Right atrium auricular region (tissue), 2 donors: ENCODE results near the gene ACOX2. TPM values are rescaled to one million over a fixed set of nuclear protein-coding genes. Genes with fewer than 3 reads are reported as not detected.
"Not testable (repeated sequence)": the region's sequence is repeated elsewhere in the genome, so short reads cannot be mapped to it uniquely, and the experiment has no call there.

Experiments used
- DNase-seq: peaks from one replicate; pipeline ENCODE4 v3.0.0-alpha.2; 2019; ENCODE audit warnings: low spot score
- H3K27ac ChIP-seq, 2 donors: fragments of 200-600 bp; sonication (generic); 1 replicate in 1 of 2; 2 replicates in 1 of 2; pipeline ENCODE4 v1.5.1; 2016 to 2019
- H3K27me3 ChIP-seq, 2 donors: fragments of 200-600 bp; sonication (generic); one replicate each; pipeline versions ENCODE4 v1.5.1 to v1.6.0; 2017 to 2019
- H3K36me3 ChIP-seq: fragments of 200-600 bp; sonication (generic); one replicate; pipeline ENCODE4 v1.5.1; 2016
- H3K4me1 ChIP-seq, 2 donors: fragments of 200-600 bp; sonication (generic); one replicate each; pipeline versions ENCODE4 v1.5.1 to v1.6.0; 2017 to 2019
- H3K4me3 ChIP-seq, 2 donors: fragments of 200-600 bp; sonication (generic); 1 replicate in 1 of 2; 2 replicates in 1 of 2; pipeline ENCODE4 v1.5.1; 2017 to 2019; ENCODE audit warnings: mild to moderate bottlenecking in 1 of 2, moderate library complexity in 1 of 2
- H3K9me3 ChIP-seq, 2 donors: fragments of 200-600 bp; sonication (generic); one replicate each; pipeline ENCODE4 v1.5.1; 2019
- total RNA-seq, 2 donors: library from RNA; depleted of rRNA; stranded (reverse); fragments of >200 nt; gene quantifications; one replicate each; pipeline ENCODE4 v1.1.0, GENCODE V29; 2016
- TF ChIP-seq, protein P1 (sequence below), 2 donors: fragments of 200-600 bp; sonication (generic); IDR thresholded peaks; one replicate each; pipeline ENCODE4 v1.5.1; 2019; ENCODE audit warnings: antibody characterized with exemption in 2 of 2

Gene ACOX2
- total RNA-seq, 2 donors from 2014 or later, result 11.5 to 30.2 TPM

GRCh38 chr3:58531555-58531954, 5.4 kb downstream of the ACOX2 start:
- TF ChIP-seq, protein P1, sequence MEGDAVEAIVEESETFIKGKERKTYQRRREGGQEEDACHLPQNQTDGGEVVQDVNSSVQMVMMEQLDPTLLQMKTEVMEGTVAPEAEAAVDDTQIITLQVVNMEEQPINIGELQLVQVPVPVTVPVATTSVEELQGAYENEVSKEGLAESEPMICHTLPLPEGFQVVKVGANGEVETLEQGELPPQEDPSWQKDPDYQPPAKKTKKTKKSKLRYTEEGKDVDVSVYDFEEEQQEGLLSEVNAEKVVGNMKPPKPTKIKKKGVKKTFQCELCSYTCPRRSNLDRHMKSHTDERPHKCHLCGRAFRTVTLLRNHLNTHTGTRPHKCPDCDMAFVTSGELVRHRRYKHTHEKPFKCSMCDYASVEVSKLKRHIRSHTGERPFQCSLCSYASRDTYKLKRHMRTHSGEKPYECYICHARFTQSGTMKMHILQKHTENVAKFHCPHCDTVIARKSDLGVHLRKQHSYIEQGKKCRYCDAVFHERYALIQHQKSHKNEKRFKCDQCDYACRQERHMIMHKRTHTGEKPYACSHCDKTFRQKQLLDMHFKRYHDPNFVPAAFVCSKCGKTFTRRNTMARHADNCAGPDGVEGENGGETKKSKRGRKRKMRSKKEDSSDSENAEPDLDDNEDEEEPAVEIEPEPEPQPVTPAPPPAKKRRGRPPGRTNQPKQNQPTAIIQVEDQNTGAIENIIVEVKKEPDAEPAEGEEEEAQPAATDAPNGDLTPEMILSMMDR (IDR thresholded peaks at IDR 0.05), result no peak
- Histone ChIP-seq H3K4me3 (no peak overlapping the region), H3K27me3 (no peaks in the 10 kb centered on the region), H3K36me3 (peaks cover 35% of the 10 kb centered on the region), H3K9me3 (no peaks in the 10 kb centered on the region), H3K27ac (no peak overlapping the region), H3K4me1 (peaks cover 0 to 31% of the 10 kb centered on the region in 2 donors)
- DNase-seq, result peak; percentile 21

DNA sequence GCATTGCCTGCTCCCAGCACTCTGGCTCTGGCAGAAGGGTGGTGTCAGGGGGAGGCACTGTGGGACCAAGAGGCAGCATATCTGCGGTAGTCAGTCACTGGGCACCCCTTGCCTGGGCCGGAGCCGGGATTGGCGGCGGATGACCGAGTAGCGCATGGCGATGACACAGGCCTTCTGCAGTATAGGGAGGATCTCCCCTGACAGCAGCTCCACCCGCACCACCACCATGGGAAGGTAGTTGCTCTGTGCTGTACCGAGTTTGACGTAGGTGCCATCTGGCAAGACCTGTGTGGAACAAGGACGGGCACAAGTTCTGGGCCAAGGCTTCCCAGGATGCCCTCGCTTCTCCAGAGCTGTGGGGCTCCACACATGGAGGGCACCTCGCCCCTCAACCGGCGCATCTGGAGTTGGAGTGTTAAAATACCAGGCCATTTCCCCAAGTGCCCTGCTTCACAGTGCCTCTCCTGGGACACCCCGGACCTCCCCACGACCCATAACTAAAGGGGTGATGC, 6.6 kb downstream of the ACOX2 start:
- peaks cover 46% of the 10 kb centered on the region for H3K36me3 ChIP-seq
- TF ChIP-seq, protein P1 (IDR thresholded peaks at IDR 0.05), result no peak

GRCh38 chr3:58529516-58530353, 7.3 kb downstream of the ACOX2 start:
- TF ChIP-seq, protein P1 (IDR thresholded peaks at IDR 0.05), result no peak
- H3K4me3 ChIP-seq, result no peak overlapping the region
- H3K27me3 ChIP-seq, result no peaks in the 10 kb centered on the region
- peaks cover 51% of the 10 kb centered on the region for H3K36me3 ChIP-seq
- H3K9me3 ChIP-seq, result no peaks in the 10 kb centered on the region
- peaks cover 0 to 17% of the 10 kb centered on the region in 2 donors for H3K4me1 ChIP-seq
- no peak overlapping the region for H3K27ac ChIP-seq
- peak; percentile 58 for DNase-seq

More for the DNA sequence above, 6.6 kb downstream of the ACOX2 start:
- Histone ChIP-seq H3K4me3 (no peak overlapping the region), H3K9me3 (no peaks in the 10 kb centered on the region), H3K27ac (no peak overlapping the region), H3K4me1 (peaks cover 0 to 20% of the 10 kb centered on the region in 2 donors), H3K27me3 (no peaks in the 10 kb centered on the region)
- peak; percentile 52 for DNase-seq

DNA sequence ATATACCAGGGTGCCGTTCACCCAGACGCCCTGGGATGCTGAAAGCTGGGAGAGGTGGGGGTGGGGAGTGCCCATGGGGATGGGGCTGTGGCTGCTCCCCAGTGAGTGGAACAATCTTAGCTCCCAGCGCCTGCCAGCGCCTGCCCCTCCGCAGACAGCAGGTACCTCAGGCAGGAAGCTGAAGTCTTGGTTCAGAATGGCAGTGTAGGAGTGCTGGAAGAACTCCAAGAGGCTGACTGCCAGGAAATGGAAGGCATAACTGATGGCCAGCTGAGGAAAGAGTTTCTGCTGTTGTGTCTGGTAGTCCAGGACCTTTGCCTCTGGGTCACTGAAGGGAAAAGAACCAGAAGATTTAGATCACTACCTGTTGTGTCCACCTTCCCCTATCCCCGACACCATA, 8.4 kb downstream of the ACOX2 start:
- H3K27me3 ChIP-seq, result no peaks in the 10 kb centered on the region
- peak; percentile 54 for DNase-seq
- no peak overlapping the region for H3K4me3 ChIP-seq
- TF ChIP-seq, protein P1 (IDR thresholded peaks at IDR 0.05), result no peak
- H3K36me3 ChIP-seq, result peaks cover 58% of the 10 kb centered on the region
- H3K27ac ChIP-seq, result no peak overlapping the region
- no peaks in the 10 kb centered on the region for H3K9me3 ChIP-seq
- H3K4me1 ChIP-seq, result peaks cover 0 to 17% of the 10 kb centered on the region in 2 donors

DNA sequence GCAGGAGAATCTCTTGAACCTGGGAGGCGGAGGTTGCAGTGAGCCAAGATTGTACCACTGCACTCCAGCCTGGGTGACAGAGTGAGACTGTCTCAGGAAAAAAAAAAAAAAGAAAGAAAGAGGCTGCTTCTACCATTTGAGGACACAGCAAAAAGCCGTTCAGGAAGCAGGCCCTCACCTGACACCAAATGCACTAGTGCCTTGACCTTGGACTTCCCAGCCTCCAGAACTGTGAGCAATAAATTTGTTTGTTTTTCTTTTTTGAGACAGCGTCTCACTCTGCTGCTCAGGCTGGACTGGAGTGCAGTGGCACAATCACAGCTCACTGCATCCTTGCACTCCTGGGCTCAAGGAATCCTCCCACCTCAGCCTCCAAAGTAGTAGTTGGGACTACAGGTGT, 9.6 kb downstream of the ACOX2 start:
- peaks cover 62% of the 10 kb centered on the region for H3K36me3 ChIP-seq
- peak; percentile 26 for DNase-seq
- not testable (repeated sequence) for H3K9me3 ChIP-seq

DNA sequence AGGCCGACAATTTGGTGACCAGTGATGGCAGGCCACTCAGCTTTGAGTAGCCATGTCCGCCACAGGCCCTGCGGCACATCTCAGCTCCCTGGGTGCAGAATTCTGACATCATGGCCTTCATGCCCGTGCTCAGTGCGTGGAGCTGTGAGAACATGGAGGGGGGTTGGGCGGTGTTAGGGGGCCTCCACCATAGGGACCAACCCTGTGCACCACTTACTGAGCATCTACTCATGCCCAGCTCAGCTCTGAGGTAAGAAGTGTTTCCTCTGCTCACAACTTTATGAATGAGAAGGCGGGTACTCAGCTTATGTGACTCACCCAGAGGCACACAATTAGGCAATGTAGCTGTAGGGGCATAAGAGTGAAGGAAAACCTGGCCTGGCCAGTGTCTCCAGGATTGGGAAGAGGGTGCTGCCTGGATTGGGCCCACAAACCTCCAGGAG, 10.5 kb downstream of the ACOX2 start:
- TF ChIP-seq, protein P1 (IDR thresholded peaks at IDR 0.05), result no peak
- no peaks in the 10 kb centered on the region for H3K9me3 ChIP-seq
- H3K27me3 ChIP-seq, result no peaks in the 10 kb centered on the region
- no peak overlapping the region for H3K4me3 ChIP-seq
- H3K4me1 ChIP-seq, result peaks cover 0 to 11% of the 10 kb centered on the region in 2 donors
- DNase-seq, result peak; percentile 56
- peaks cover 69% of the 10 kb centered on the region for H3K36me3 ChIP-seq
- no peak overlapping the region for H3K27ac ChIP-seq

More for the DNA sequence above, 9.6 kb downstream of the ACOX2 start:
- H3K27me3 ChIP-seq, H3K27ac ChIP-seq, H3K4me3 ChIP-seq: not testable (repeated sequence)
- H3K4me1 ChIP-seq, result peaks cover 0 to 11% of the 10 kb centered on the region in 2 donors
